SJSA1 (cell line): ENCODE results near the gene SLFN5. TPM values are rescaled to one million over a fixed set of nuclear protein-coding genes. Genes with fewer than 3 reads are reported as not detected.
"Not testable (repeated sequence)": the region's sequence is repeated elsewhere in the genome, so short reads cannot be mapped to it uniquely, and the experiment has no call there.

Experiments used
- DNase-seq, 2 experiments: peaks; one replicate each; pipeline ENCODE4 v3.0.0-alpha.2; 2015 to 2020; ENCODE audit warnings: low spot score in 2 of 2, low read depth in 1 of 2
- H3K27ac ChIP-seq: fragments of 250-450 bp; sonication (Bioruptor Pico); 2 replicates; pipeline ENCODE4 v1.5.1; 2020; ENCODE audit warnings: mild to moderate bottlenecking, moderate library complexity
- H3K27me3 ChIP-seq: fragments of 250-450 bp; sonication (Bioruptor Pico); replicated peaks from 2 replicates; pipeline ENCODE4 v1.5.1; 2020; ENCODE audit warnings: mild to moderate bottlenecking, moderate library complexity
- H3K36me3 ChIP-seq: fragments of 250-450 bp; sonication (Bioruptor Pico); 2 replicates; pipeline ENCODE4 v1.5.1; 2020; ENCODE audit warnings: mild to moderate bottlenecking
- H3K4me1 ChIP-seq: fragments of 250-450 bp; sonication (Bioruptor Pico); replicated peaks from 2 replicates; pipeline ENCODE4 v1.6.1; 2021; ENCODE audit warnings: mild to moderate bottlenecking
- H3K4me3 ChIP-seq: fragments of 250-450 bp; sonication (Bioruptor Pico); 2 replicates; pipeline ENCODE4 v1.5.1; 2020; ENCODE audit warnings: mild to moderate bottlenecking
- H3K9me3 ChIP-seq: fragments of 250-450 bp; sonication (Bioruptor Pico); replicated peaks from 2 replicates; pipeline ENCODE4 v1.5.1; 2020; ENCODE audit warnings: mild to moderate bottlenecking
- total RNA-seq: library from RNA; depleted of rRNA; stranded (reverse); fragments of >200 nt; shearing (Covaris generic); gene quantifications from 2 replicates; pipeline ENCODE4 v1.2.3, GENCODE V29; 2014

The SLFN5 gene
- total RNA-seq, 1 experiment from 2014 or later = 20.9 TPM

DNA sequence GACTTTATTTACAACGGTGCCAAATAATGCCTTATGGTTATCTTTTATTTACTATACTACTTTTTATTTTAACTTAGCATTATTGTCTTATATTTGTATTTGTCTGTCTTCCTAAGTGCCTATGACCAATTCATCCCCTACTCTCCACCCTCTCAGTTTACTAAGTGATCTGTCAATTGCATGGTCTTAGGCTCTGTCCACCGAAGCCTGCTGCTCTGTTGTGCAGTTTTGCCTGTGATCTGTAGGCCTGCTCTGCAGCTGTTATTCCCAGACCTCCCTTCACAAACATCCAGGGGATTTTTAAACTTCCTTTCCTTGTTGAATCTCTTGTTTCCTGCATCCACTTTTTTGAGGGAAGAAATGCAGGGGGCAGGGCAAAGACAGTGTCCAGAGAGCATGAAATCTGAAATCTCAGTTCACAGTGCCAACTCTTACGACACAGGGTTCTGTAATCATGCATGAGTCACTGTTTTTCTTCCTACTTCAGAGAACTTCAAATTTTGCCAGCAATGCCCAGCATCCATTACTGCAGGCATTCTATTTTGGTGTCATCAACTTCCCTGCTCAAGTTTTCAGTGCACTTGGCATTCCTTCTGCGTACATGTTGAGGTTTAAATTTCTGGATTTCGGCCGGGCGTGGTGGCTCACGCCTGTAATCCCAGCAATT lies 11.4 kb downstream of the SLFN5 start:
- no peaks in the 10 kb centered on the region for H3K9me3 ChIP-seq
- peaks cover 27% of the 10 kb centered on the region for H3K36me3 ChIP-seq
- peak; percentile 62 to 75 for DNase-seq
- no peaks in the 10 kb centered on the region for H3K27me3 ChIP-seq
- peaks cover 29% of the 10 kb centered on the region for H3K4me1 ChIP-seq
- no peak overlapping the region for H3K4me3 ChIP-seq
- peak overlapping the region; percentile 57 for H3K27ac ChIP-seq

DNA sequence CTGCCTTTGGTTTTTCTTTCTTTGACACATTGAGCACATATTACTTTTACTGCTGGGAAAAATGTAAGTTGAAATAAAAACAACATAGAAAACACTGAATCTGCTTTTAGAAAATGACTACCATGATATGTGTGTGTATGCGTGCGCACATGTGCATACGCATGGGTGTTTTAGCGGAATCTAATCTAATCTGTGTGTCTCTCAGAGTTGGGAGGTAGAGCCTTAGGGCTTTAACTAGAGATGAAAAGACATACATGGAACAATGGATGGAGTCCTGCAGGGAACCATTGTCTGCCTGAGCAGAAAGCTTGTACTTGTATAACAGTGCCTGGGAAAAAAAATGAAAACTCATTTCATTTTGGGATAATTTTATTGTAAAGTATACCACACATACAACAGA lies 12.4 kb downstream of the SLFN5 start:
- no peak for DNase-seq
- Histone ChIP-seq H3K27me3 (no peaks in the 10 kb centered on the region), H3K4me3 (no peak overlapping the region), H3K36me3 (peaks cover 32% of the 10 kb centered on the region), H3K4me1 (peaks cover 29% of the 10 kb centered on the region), H3K27ac (no peak overlapping the region), H3K9me3 (no peaks in the 10 kb centered on the region)

DNA sequence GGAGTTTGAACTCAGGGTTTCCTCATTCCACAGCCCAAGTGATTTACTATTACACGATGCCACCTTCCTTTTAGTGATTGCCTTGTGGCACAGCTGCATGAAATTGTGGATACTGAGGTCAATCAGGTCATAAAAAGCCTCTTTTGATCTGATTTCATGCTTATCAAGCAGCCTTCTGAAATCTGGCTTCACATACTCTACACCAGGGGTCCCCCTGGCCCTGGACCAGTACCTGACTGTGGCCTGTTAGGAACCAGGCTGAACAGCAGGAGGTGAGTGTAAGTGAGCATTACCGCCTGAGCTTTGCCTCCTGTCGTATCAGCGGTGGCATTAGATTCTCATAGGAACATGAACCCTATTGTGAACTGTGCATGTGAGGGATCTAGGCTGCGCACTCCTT lies 13.8 kb downstream of the SLFN5 start:
- no peaks in the 10 kb centered on the region for H3K27me3 ChIP-seq
- no peak overlapping the region for H3K4me3 ChIP-seq
- H3K36me3 ChIP-seq = peaks cover 43% of the 10 kb centered on the region
- no peak for DNase-seq
- H3K9me3 ChIP-seq = no peaks in the 10 kb centered on the region
- H3K27ac ChIP-seq = no peak overlapping the region; the same call in 1 of the 2 replicates
- peaks cover 29% of the 10 kb centered on the region for H3K4me1 ChIP-seq

DNA sequence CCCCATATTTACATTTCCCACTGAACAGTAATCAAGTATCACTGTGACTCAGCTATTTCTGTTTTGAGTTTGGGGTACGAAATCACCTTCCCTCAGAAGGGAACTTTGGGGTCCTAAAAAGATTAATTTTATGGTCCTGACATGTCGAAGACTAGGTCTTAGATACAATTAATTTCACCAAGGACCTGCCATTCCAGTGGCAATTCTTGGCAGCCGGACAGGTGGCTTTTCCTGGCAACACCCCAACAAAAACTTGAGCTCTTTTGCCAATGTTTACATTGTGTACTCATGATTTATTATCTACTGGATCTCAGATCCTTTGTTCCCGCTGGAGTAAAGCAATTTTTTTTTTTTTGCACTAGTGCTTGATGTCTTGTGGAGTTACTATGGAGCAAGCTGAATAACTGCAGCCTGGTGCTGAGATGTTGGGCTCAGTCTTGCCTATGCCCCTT lies 14.4 kb downstream of the SLFN5 start:
- H3K27ac ChIP-seq = no peak overlapping the region; the same call in 1 of the 2 replicates
- DNase-seq = peak in 1 of 2 experiments; percentile 34
- H3K4me3 ChIP-seq = no peak overlapping the region
- H3K27me3 ChIP-seq = no peaks in the 10 kb centered on the region
- peaks cover 29% of the 10 kb centered on the region for H3K4me1 ChIP-seq
- no peaks in the 10 kb centered on the region for H3K9me3 ChIP-seq
- peaks cover 48% of the 10 kb centered on the region for H3K36me3 ChIP-seq

- H3K36me3 ChIP-seq = peaks cover 63% of the 10 kb centered on the region
- DNase-seq = no peak
- H3K27ac ChIP-seq = no peak overlapping the region
- no peaks in the 10 kb centered on the region for H3K27me3 ChIP-seq
- H3K4me1 ChIP-seq = peaks cover 21% of the 10 kb centered on the region
- no peaks in the 10 kb centered on the region for H3K9me3 ChIP-seq
- H3K4me3 ChIP-seq = no peak overlapping the region
Observed at GRCh38 chr17:35259001-35259400, 16.1 kb downstream of the SLFN5 start.

GRCh38 chr17:35265071-35265470 lies 22.2 kb downstream of the SLFN5 start:
- H3K27ac ChIP-seq = no peak overlapping the region
- no peak for DNase-seq
- no peak overlapping the region for H3K4me3 ChIP-seq
- H3K4me1 ChIP-seq = no peaks in the 10 kb centered on the region
- no peaks in the 10 kb centered on the region for H3K27me3 ChIP-seq
- no peaks in the 10 kb centered on the region for H3K9me3 ChIP-seq
- peaks cover 81% of the 10 kb centered on the region for H3K36me3 ChIP-seq

GRCh38 chr17:35265566-35266141 lies 22.8 kb downstream of the SLFN5 start:
- no peak for DNase-seq
- Histone ChIP-seq H3K27ac (no peak overlapping the region), H3K9me3 (no peaks in the 10 kb centered on the region), H3K4me1 (no peaks in the 10 kb centered on the region), H3K4me3 (no peak overlapping the region), H3K27me3 (no peaks in the 10 kb centered on the region), H3K36me3 (peaks cover 75% of the 10 kb centered on the region)

DNA sequence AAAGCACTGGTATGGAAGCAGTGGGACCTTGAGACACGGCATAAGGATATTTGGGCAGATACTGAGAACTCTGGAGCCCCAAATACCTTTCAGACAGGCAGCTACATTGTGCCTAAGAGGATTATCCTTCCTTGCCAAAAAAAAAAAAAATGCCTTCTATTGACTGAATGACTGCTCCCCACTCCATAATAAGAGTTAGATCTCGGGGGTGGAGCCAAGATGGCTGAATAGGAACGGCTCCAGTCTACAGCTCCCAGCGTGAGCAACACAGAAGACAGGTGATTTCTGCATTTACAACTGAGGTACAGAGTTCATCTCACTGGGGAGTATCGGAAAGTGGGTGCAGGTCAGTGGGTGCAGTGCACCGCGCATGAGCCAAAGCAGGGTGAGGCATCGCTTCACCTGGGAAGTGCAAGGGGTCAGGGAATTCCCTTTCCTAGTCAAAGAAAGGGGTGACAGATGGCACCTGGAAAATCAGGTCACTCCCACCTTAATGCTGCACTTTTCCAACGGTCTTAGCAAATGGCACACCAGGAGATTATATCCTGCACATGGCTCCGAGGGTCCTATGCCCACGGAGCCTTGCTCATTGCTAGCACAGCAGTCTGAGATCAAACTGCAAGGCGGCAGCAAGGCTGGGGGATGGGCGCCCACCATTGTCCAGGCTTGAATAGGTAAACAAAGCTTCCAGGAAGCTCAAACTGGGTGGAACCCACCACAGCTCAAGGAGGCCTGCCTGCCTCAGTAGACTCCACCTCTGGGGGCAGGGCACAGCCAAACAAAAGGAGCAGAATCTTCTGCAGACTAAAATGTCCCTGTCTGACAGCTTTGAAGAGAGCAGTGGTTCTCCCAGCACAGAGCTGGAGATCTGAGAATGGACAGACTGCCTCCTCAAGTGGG lies 31.5 kb downstream of the SLFN5 start:
- not testable (repeated sequence) for H3K27me3 ChIP-seq, DNase-seq, H3K27ac ChIP-seq, H3K9me3 ChIP-seq, H3K4me1 ChIP-seq, H3K4me3 ChIP-seq, H3K36me3 ChIP-seq

- not testable (repeated sequence) for H3K9me3 ChIP-seq, H3K36me3 ChIP-seq, H3K4me3 ChIP-seq, DNase-seq, H3K4me1 ChIP-seq, H3K27me3 ChIP-seq, H3K27ac ChIP-seq
Observed at GRCh38 chr17:35278454-35278853, 35.6 kb downstream of the SLFN5 start.

DNA sequence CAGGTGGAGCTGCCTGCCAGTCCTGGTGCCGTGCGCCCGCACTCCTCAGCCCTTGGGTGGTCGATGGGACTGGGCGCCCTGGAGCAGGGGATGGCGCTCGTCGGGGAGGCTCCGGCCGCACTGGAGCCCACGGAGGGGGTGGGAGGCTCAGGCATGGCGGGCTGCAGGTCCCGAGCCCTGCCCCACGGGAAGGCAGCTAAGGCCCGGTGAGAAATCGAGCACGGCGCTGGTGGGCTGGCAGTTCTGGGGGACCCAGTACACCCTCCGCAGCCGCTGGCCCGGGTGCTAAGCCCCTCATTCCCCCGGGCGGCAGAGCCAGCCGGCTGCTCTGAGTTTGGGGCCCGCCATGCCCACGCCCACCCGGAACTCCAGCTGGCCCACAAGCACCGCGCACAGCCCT lies 36.0 kb downstream of the SLFN5 start:
- not testable (repeated sequence) for H3K4me3 ChIP-seq, H3K4me1 ChIP-seq, H3K27ac ChIP-seq, H3K9me3 ChIP-seq, H3K27me3 ChIP-seq, H3K36me3 ChIP-seq, DNase-seq

DNA sequence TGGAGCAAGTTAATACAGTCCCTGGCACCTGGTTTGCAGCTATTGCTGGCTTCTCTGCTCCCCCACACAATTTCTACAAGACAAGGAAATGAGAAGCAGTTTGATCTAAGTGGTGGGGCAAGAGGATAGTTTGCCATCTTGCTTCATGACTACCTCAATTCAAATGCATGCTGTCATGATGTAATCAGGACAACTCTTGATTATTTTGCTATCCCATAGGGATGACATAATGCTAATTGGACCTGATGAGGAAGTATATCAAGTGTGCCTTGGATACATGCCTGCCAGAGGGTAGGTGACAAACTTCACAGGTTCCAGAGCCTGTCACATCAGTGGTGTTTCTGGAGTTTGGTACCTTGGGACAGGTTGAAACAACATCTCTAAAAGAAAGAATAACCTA lies 40.9 kb downstream of the SLFN5 start:
- no peak for DNase-seq
- Histone ChIP-seq H3K27ac (no peak overlapping the region), H3K27me3 (no peaks in the 10 kb centered on the region), H3K9me3 (no peaks in the 10 kb centered on the region), H3K4me3 (no peak overlapping the region), H3K4me1 (no peaks in the 10 kb centered on the region), H3K36me3 (no peaks in the 10 kb centered on the region)

- no peak overlapping the region for H3K4me3 ChIP-seq
- no peak for DNase-seq
- no peaks in the 10 kb centered on the region for H3K4me1 ChIP-seq
- H3K36me3 ChIP-seq = no peaks in the 10 kb centered on the region
- H3K9me3 ChIP-seq = no peaks in the 10 kb centered on the region
- H3K27ac ChIP-seq = no peak overlapping the region
- no peaks in the 10 kb centered on the region for H3K27me3 ChIP-seq
Observed at GRCh38 chr17:35284955-35285354, 42.1 kb downstream of the SLFN5 start.

GRCh38 chr17:35286120-35286781 lies 43.4 kb downstream of the SLFN5 start:
- no peak for DNase-seq
- Histone ChIP-seq H3K27me3 (no peaks in the 10 kb centered on the region), H3K36me3 (no peaks in the 10 kb centered on the region), H3K9me3 (no peaks in the 10 kb centered on the region), H3K4me3 (no peak overlapping the region), H3K27ac (no peak overlapping the region), H3K4me1 (no peaks in the 10 kb centered on the region)
